CD4-positive, alpha-beta memory T cell (primary cell): Measurements from ENCODE around the gene SEC62. TPM values are rescaled to one million over a fixed set of nuclear protein-coding genes. Genes with fewer than 3 reads are reported as not detected.
"Not testable (repeated sequence)": the region's sequence is repeated elsewhere in the genome, so short reads cannot be mapped to it uniquely, and the experiment has no call there.

Experiments used
- CTCF ChIA-PET: fragments of 350-600 bp; sonication (Branson Sonifier 250); formaldehyde crosslinking; loops from one replicate; lab custom pipeline; 2021; ENCODE audit warnings: inconsistent platforms; ENCODE audit not compliant: partially characterized antibody; lab: Charles Lee
- POLR2A ChIA-PET: fragments of 350-600 bp; sonication (Branson Sonifier 250); formaldehyde crosslinking; loops from one replicate; lab custom pipeline; 2021; ENCODE audit not compliant: partially characterized antibody; lab: Charles Lee
- DNase-seq, 5 donors: peaks; one replicate each; pipeline versions ENCODE4 v3.0.0 to v3.0.0-alpha.2; 2020 to 2022; ENCODE audit warnings: mixed read lengths in 1 of 5
- H3K27ac ChIP-seq: one replicate; pipeline ENCODE4 v1.7.0; 2013; ENCODE audit warnings: low read depth, low read length
- H3K27me3 ChIP-seq: 2 replicates; pipeline ENCODE4 v1.7.0; 2013; ENCODE audit warnings: mild to moderate bottlenecking, low read length, moderate library complexity; ENCODE audit not compliant: insufficient read depth
- H3K36me3 ChIP-seq: 2 replicates; pipeline ENCODE4 v1.7.0; 2013; ENCODE audit warnings: mild to moderate bottlenecking, low read length, moderate library complexity; ENCODE audit not compliant: insufficient read depth
- H3K4me1 ChIP-seq: 2 replicates; pipeline ENCODE4 v1.7.0; 2013; ENCODE audit warnings: mild to moderate bottlenecking, low read length, moderate library complexity; ENCODE audit not compliant: insufficient read depth
- H3K4me3 ChIP-seq, 2 donors: one replicate each; pipeline ENCODE4 v1.7.0; 2013; ENCODE audit warnings: low read length in 2 of 2, mild to moderate bottlenecking in 1 of 2
- H3K9me3 ChIP-seq, 2 donors: one replicate each; pipeline ENCODE4 v1.7.0; 2013; ENCODE audit warnings: low read length in 2 of 2, control low read depth in 1 of 2; ENCODE audit not compliant: control insufficient read depth in 1 of 2
- H3K27ac Mint-ChIP-seq, 7 donors: one replicate each; pipeline ENCODE4 v1.8.0; 2020 to 2021; ENCODE audit warnings: mixed read lengths in 7 of 7, mild to moderate bottlenecking in 6 of 7, inconsistent platforms in 3 of 7, moderate library complexity in 3 of 7
- H3K27me3 Mint-ChIP-seq, 2 donors: one replicate each; pipeline ENCODE4 v1.8.0; 2020 to 2021; ENCODE audit warnings: mixed read lengths in 2 of 2
- H3K36me3 Mint-ChIP-seq, 2 donors: one replicate each; pipeline ENCODE4 v1.8.0; 2020 to 2021; ENCODE audit warnings: mixed read lengths in 2 of 2, inconsistent platforms in 1 of 2, mild to moderate bottlenecking in 1 of 2
- H3K4me1 Mint-ChIP-seq, 4 donors: one replicate each; pipeline ENCODE4 v1.8.0; 2020 to 2021; ENCODE audit warnings: mixed read lengths in 4 of 4, mild to moderate bottlenecking in 1 of 4
- H3K4me3 Mint-ChIP-seq, 8 donors: one replicate each; pipeline ENCODE4 v1.8.0; 2020 to 2021; ENCODE audit warnings: mixed read lengths in 8 of 8, mild to moderate bottlenecking in 7 of 8, moderate library complexity in 6 of 8, inconsistent platforms in 3 of 8
- H3K9me3 Mint-ChIP-seq, 8 donors: one replicate each; pipeline ENCODE4 v1.8.0; 2020 to 2021; ENCODE audit warnings: mixed read lengths in 8 of 8, mild to moderate bottlenecking in 5 of 8, inconsistent platforms in 3 of 8, moderate library complexity in 1 of 8
- intact Hi-C: fragments of 100-400 bp; cut with micrococcal nuclease; formaldehyde crosslinking; loops from one replicate; pipeline ENCODE4 v1.15.1; 2023
- polyA plus RNA-seq, 2 donors: library from polyadenylated mRNA; unstranded; fragments of 300-500 nt; fragmentation: Illumina TruSeq; gene quantifications; one replicate each; pipeline ENCODE4 v1.2.3, GENCODE V29; 2021
- total RNA-seq, 2 experiments: library from RNA; stranded (reverse); gene quantifications; one replicate each; pipeline ENCODE4 v1.2.3, GENCODE V29; 2021

SEC62 gene
- total and polyA plus RNA-seq, 4 experiments from 2014 or later, result 127 to 180 (median 144) TPM

DNA sequence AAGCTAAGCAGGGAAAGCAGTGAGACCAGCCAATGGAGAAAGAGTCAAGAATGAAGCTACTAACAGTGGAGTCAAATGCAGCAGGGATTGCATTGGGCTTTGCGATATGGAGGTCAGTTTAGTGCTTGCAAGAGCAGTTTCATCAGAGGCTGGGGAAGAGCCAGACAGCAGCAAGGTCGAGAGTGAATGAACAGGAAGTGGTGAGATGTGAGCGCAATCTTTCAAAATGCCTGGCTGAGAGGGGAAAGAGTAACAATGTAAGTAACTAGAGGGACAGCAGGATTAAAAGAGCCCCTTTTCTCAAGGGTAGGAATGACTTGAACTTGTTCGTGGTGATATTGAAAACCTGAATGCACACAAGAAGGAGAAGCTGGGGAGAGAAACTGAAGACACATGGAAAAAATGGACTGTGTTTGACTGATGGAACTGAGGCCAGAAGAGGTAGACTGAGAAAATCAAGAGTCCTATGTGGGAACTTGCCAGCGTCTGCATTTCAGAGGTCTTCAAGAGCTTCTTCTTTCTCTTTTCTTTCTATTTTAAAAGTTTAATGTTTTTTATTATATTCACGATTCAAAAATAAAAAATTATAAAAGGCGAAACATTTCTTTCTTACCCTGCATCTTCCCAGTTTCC lies 40.5 kb downstream of the SEC62 start:
- peak overlapping the region in 4 of 7 donors; percentile 2 to 77 (median 22) for H3K27ac Mint-ChIP-seq
- H3K36me3 Mint-ChIP-seq, result no peaks in the 10 kb centered on the region
- Histone ChIP-seq H3K4me3 (no peak overlapping the region), H3K27ac (no peak overlapping the region), H3K27me3 (no peaks in the 10 kb centered on the region), H3K4me1 (peaks cover 30% of the 10 kb centered on the region), H3K36me3 (no peaks in the 10 kb centered on the region), H3K9me3 (no peaks in the 10 kb centered on the region)
- no peaks in the 10 kb centered on the region for H3K27me3 Mint-ChIP-seq
- DNase-seq, result peak in 4 of 5 donors; percentile 24 to 31 (median 26)
- ChIA-PET POLR2A (interaction anchor here (0.6 to 3.0 kb wide), 2 partner anchors 34 to 40 kb away, joined by 4 to 9 read pairs; partner anchors contain the start of gene SEC62), CTCF (interaction anchor here (0.9 to 1.6 kb wide), 3 partner anchors 12 to 41 kb away, joined by 3 to 4 read pairs (median 4); partner anchors contain the start of gene SEC62)
- H3K9me3 Mint-ChIP-seq, result peaks cover 0 to 2% (median 0%) of the 10 kb centered on the region in 8 donors
- peak overlapping the region in 7 of 8 donors; percentile 4 to 60 (median 23) for H3K4me3 Mint-ChIP-seq
- intact Hi-C loops, result loop anchor here (1.0 kb wide), 1 partner anchor 26 kb away; no protein-coding TSS in a partner anchor
- peaks cover 24 to 37% (median 31%) of the 10 kb centered on the region in 4 donors for H3K4me1 Mint-ChIP-seq

GRCh38 chr3:170010498-170010897 lies 43.9 kb downstream of the SEC62 start:
- no peaks in the 10 kb centered on the region for H3K9me3 ChIP-seq
- CTCF ChIA-PET, result no interaction called here
- H3K36me3 Mint-ChIP-seq, result no peaks in the 10 kb centered on the region
- no peak overlapping the region for H3K27ac ChIP-seq
- H3K9me3 Mint-ChIP-seq, result peaks cover 0 to 2% (median 0%) of the 10 kb centered on the region in 8 donors
- peaks cover 11 to 18% (median 13%) of the 10 kb centered on the region in 4 donors for H3K4me1 Mint-ChIP-seq
- H3K27ac Mint-ChIP-seq, result no peak overlapping the region
- no peak overlapping the region for H3K4me3 Mint-ChIP-seq
- H3K4me1 ChIP-seq, result peaks cover 12% of the 10 kb centered on the region
- H3K36me3 ChIP-seq, result no peaks in the 10 kb centered on the region
- DNase-seq, result no peak
- intact Hi-C loops, result no loop called here
- no peak overlapping the region for H3K4me3 ChIP-seq
- no peaks in the 10 kb centered on the region for H3K27me3 ChIP-seq
- POLR2A ChIA-PET, result no interaction called here
- no peaks in the 10 kb centered on the region for H3K27me3 Mint-ChIP-seq

DNA sequence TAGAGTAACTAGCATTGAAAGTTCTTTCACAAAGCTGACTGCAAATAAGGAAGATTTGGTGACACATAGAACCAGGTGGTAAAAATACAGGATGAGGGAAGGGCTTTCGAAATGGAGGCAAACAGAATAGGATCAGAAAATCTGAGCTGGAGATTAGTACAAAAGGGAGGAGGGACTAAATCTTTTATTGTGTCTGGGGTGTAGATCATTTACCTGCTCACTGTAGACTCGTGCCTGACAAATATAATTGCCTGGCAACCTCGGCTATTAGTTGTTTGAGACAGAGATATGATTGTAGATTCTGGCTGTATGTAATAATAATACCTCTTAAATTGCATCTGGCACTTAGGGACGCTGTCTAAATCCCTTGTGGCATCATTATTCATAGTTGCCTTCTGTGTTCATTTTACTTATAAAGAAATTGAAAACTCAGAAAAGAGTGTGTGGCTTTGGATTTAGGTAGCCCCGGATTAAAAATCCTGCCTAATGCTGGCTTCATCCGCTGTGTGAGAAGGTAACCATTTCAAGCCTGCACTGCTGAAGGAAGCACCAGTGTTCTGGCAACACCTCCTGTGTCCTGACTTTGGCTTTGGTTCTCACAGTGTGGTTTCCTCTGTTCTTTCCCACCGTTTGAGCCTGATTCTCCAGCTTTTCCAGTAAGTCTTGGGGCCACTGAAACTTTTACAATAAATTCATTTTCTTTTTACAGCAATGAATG lies 46.2 kb downstream of the SEC62 start:
- Histone ChIP-seq H3K9me3 (no peaks in the 10 kb centered on the region), H3K27ac (no peak overlapping the region), H3K4me1 (no peaks in the 10 kb centered on the region), H3K36me3 (no peaks in the 10 kb centered on the region), H3K4me3 (no peak overlapping the region), H3K27me3 (no peaks in the 10 kb centered on the region)
- Mint-ChIP-seq H3K27me3 (no peaks in the 10 kb centered on the region), H3K9me3 (peaks cover 0 to 2% (median 0%) of the 10 kb centered on the region in 8 donors), H3K4me1 (peaks cover 3 to 12% (median 6%) of the 10 kb centered on the region in 4 donors), H3K4me3 (no peak overlapping the region), H3K27ac (no peak overlapping the region), H3K36me3 (no peaks in the 10 kb centered on the region)
- no peak for DNase-seq
- POLR2A ChIA-PET, result no interaction called here
- CTCF ChIA-PET, result interaction anchor here (0.7 to 1.1 kb wide), 2 partner anchors 10 to 328 kb away, joined by 4 to 5 read pairs; no protein-coding TSS in a partner anchor
- intact Hi-C loops, result no loop called here

DNA sequence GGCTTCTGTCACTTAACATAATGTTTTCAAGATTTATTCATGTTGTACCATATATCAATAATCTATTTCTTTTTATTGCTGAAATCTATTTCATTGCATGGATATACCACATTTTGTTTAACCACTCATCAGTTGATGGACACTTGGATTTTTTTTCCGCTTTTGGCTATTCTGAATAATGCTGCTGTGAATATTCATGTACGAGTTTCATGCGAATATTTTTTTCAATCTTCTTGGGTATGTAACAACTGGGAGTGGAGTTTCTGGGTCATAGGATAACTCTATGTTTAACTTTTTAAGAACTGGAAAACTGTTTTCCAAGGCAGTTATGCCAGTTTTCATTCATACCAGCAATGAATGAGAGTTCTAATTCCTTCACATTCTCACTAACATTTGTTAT lies 49.5 kb downstream of the SEC62 start:
- Histone ChIP-seq H3K27me3 (no peaks in the 10 kb centered on the region), H3K9me3 (no peaks in the 10 kb centered on the region), H3K4me3 (no peak overlapping the region), H3K36me3 (no peaks in the 10 kb centered on the region), H3K4me1 (peaks cover 7% of the 10 kb centered on the region), H3K27ac (no peak overlapping the region)
- POLR2A ChIA-PET, result no interaction called here
- Mint-ChIP-seq H3K4me1 (peaks cover 6 to 16% (median 9%) of the 10 kb centered on the region in 4 donors), H3K9me3 (no peaks in the 10 kb centered on the region), H3K27ac (peak overlapping the region in 1 of 7 donors; percentile 61), H3K4me3 (no peak overlapping the region), H3K36me3 (no peaks in the 10 kb centered on the region), H3K27me3 (no peaks in the 10 kb centered on the region)
- no peak for DNase-seq
- CTCF ChIA-PET, result interaction anchor here (1.1 to 1.9 kb wide), 2 partner anchors 8 to 153 kb away, joined by 4 read pairs; no protein-coding TSS in a partner anchor
- intact Hi-C loops, result no loop called here

GRCh38 chr3:170019306-170019705 lies 52.7 kb downstream of the SEC62 start:
- POLR2A ChIA-PET, H3K4me1 ChIP-seq, H3K36me3 ChIP-seq, H3K27me3 ChIP-seq, intact Hi-C loops, H3K9me3 ChIP-seq, H3K4me3 ChIP-seq, H3K27me3 Mint-ChIP-seq, DNase-seq, H3K36me3 Mint-ChIP-seq, H3K9me3 Mint-ChIP-seq, H3K27ac Mint-ChIP-seq, H3K4me3 Mint-ChIP-seq, H3K27ac ChIP-seq: not testable (repeated sequence)
- peaks cover 10 to 18% (median 11%) of the 10 kb centered on the region in 4 donors for H3K4me1 Mint-ChIP-seq
- CTCF ChIA-PET, result interaction anchor here (1.3 kb wide), 1 partner anchor 13 kb away, joined by 4 read pairs; no protein-coding TSS in a partner anchor

- peak overlapping the region in 3 of 7 donors; percentile 10 to 15 (median 14) for H3K27ac Mint-ChIP-seq
- ChIA-PET CTCF (interaction anchor here (0.6 to 1.9 kb wide), 5 partner anchors 12 to 257 kb away, joined by 3 to 11 read pairs (median 3); partner anchors contain the start of gene GPR160), POLR2A (interaction anchor here (0.7 to 1.5 kb wide), 3 partner anchors 18 to 103 kb away, joined by 3 to 4 read pairs (median 3); no protein-coding TSS in a partner anchor)
- no peaks in the 10 kb centered on the region for H3K36me3 ChIP-seq
- H3K9me3 Mint-ChIP-seq, result no peaks in the 10 kb centered on the region
- peaks cover 9 to 18% (median 11%) of the 10 kb centered on the region in 4 donors for H3K4me1 Mint-ChIP-seq
- H3K27me3 ChIP-seq, result no peaks in the 10 kb centered on the region
- no peaks in the 10 kb centered on the region for H3K36me3 Mint-ChIP-seq
- DNase-seq, result no peak
- peaks cover 7% of the 10 kb centered on the region for H3K4me1 ChIP-seq
- peaks cover 0 to 2% of the 10 kb centered on the region in 2 donors for H3K27me3 Mint-ChIP-seq
- no peak overlapping the region for H3K4me3 Mint-ChIP-seq
- H3K9me3 ChIP-seq, result no peaks in the 10 kb centered on the region
- intact Hi-C loops, result no loop called here
- H3K27ac ChIP-seq, result no peak overlapping the region
- H3K4me3 ChIP-seq, result no peak overlapping the region
These were observed 54.5 kb downstream of the SEC62 start for GRCh38 chr3:170021083-170021482.

DNA sequence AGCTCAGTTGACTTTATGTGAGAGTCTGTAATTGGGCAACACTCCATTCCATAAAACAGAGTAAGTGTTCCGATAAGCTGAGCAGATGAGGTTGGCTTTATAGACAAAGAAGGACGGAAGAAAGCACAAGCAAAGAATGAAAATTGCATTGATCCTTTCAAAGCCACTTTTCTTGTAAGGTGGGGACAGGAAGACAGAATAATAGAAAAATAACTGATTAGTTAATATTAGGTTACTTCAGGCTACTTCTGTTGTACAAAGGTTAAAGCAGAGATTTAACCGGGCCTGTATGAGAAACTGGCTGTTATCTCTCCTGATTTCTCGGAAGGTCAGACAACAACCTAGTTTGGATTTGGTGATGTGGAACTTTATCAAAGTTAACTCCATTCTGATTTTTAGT lies 55.7 kb downstream of the SEC62 start:
- Histone ChIP-seq H3K36me3 (no peaks in the 10 kb centered on the region), H3K27ac (no peak overlapping the region), H3K27me3 (no peaks in the 10 kb centered on the region), H3K4me3 (no peak overlapping the region), H3K9me3 (no peaks in the 10 kb centered on the region), H3K4me1 (peaks cover 10% of the 10 kb centered on the region)
- CTCF ChIA-PET, result interaction anchor here (1.2 to 1.4 kb wide), 2 partner anchors 9 to 22 kb away, joined by 3 to 4 read pairs; no protein-coding TSS in a partner anchor
- Mint-ChIP-seq H3K4me3 (no peak overlapping the region), H3K27ac (peak overlapping the region in 1 of 7 donors; percentile 48), H3K9me3 (peaks cover 0 to 2% (median 0%) of the 10 kb centered on the region in 8 donors), H3K4me1 (peaks cover 11 to 16% (median 13%) of the 10 kb centered on the region in 4 donors), H3K27me3 (peaks cover 0 to 2% of the 10 kb centered on the region in 2 donors), H3K36me3 (no peaks in the 10 kb centered on the region)
- DNase-seq, result no peak
- intact Hi-C loops, result no loop called here
- POLR2A ChIA-PET, result no interaction called here
